ENCODE measurements around the gene FOS.

FOS gene

DNA sequence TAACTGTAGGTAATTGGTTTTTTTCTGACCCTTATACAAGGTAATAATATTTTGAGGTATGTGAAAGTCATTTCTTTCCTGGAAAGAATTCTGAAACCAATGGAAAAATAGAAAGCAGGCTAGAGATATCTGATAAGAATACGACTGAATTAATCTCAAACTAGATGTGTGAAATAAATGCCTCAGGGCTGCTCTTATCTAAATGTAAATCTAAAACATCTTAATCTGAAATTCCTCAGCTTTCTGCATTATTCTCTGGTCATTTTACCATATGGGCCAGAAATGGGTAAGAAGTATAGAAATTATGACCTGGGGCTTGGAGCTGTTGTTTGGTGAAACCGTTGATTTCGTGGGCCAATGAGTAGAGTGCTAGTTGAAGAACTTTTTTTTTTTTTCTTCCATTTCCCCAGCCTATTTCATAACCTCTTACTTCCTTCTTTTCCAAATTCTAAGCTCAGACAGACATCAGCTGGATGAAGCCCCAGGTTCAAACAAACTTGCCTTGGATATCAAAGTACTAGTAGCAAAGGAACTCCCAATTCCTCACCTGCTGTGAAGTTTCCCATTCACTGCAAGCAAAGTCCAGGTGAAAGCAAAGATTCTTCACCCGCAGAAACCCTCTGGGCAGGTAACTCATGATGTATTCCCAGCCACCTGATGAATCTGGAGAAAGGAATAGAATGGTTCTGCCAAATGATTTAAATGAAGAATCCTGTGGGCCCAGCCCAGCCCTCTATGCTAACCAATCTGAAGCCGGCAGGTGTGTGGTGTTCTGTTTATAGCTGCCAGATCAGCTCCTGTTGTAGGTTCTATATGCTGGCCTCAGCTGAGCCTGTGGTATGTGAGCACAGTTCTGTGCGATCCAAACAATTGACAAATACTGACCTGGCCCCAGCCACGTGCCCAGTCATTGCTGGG is 9.7 kb upstream of the FOS start:
- no peaks in the 10 kb centered on the region for H3K9me3 ChIP-seq (ENCODE audit: severe bottlenecking)
- no peak overlapping the region for H3K27ac ChIP-seq
- no peak for DNase-seq
- TF ChIP-seq, protein P1, sequence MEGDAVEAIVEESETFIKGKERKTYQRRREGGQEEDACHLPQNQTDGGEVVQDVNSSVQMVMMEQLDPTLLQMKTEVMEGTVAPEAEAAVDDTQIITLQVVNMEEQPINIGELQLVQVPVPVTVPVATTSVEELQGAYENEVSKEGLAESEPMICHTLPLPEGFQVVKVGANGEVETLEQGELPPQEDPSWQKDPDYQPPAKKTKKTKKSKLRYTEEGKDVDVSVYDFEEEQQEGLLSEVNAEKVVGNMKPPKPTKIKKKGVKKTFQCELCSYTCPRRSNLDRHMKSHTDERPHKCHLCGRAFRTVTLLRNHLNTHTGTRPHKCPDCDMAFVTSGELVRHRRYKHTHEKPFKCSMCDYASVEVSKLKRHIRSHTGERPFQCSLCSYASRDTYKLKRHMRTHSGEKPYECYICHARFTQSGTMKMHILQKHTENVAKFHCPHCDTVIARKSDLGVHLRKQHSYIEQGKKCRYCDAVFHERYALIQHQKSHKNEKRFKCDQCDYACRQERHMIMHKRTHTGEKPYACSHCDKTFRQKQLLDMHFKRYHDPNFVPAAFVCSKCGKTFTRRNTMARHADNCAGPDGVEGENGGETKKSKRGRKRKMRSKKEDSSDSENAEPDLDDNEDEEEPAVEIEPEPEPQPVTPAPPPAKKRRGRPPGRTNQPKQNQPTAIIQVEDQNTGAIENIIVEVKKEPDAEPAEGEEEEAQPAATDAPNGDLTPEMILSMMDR (IDR thresholded peaks at IDR 0.05; ENCODE audit: low read depth, low read length) = no peak
- no peaks in the 10 kb centered on the region for H3K27me3 ChIP-seq (ENCODE audit: insufficient read depth, low read depth, severe bottlenecking)
- H3K36me3 ChIP-seq = no peaks in the 10 kb centered on the region
- no peak overlapping the region for H3K4me3 ChIP-seq (ENCODE audit: low read depth, low read length)

DNA sequence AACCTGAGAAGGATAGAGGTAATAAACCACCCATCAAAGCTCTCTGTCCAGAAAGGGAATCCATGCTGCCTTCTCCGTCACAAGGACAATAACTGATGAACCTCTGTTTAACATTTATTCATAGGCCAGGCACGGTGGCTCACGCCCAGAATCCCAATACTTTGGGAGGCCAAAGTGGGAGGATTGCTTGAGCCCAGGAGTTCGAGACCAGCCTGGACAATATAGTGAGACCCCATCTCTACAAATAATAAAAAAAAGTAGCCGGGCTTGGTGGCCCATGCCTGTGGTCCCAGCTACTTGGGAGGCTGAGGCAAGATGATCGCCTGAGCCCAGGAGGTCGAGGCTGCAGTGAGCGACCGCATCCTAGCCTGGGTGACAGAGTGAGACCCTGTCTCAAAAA is 7.1 kb upstream of the FOS start:
- Histone ChIP-seq H3K36me3 (no peaks in the 10 kb centered on the region), H3K9me3 (ENCODE audit: severe bottlenecking) (no peaks in the 10 kb centered on the region), H3K4me3 (ENCODE audit: low read depth, low read length) (no peak overlapping the region), H3K27ac (no peak overlapping the region), H3K27me3 (ENCODE audit: insufficient read depth, low read depth, severe bottlenecking) (no peaks in the 10 kb centered on the region)
- TF ChIP-seq, protein P1 (IDR thresholded peaks at IDR 0.05; ENCODE audit: low read depth, low read length) = no peak
- no peak for DNase-seq

- no peak overlapping the region for H3K27ac ChIP-seq
- no peak overlapping the region for H3K4me3 ChIP-seq (ENCODE audit: low read depth, low read length)
- TF ChIP-seq, protein P1 (IDR thresholded peaks at IDR 0.05; ENCODE audit: low read depth, low read length) = no peak
- no peak for DNase-seq
- no peaks in the 10 kb centered on the region for H3K27me3 ChIP-seq (ENCODE audit: insufficient read depth, low read depth, severe bottlenecking)
- H3K36me3 ChIP-seq = no peaks in the 10 kb centered on the region
- no peaks in the 10 kb centered on the region for H3K9me3 ChIP-seq (ENCODE audit: severe bottlenecking)
Observed at GRCh38 chr14:75273272-75274049, 5.2 kb upstream of the FOS start.

DNA sequence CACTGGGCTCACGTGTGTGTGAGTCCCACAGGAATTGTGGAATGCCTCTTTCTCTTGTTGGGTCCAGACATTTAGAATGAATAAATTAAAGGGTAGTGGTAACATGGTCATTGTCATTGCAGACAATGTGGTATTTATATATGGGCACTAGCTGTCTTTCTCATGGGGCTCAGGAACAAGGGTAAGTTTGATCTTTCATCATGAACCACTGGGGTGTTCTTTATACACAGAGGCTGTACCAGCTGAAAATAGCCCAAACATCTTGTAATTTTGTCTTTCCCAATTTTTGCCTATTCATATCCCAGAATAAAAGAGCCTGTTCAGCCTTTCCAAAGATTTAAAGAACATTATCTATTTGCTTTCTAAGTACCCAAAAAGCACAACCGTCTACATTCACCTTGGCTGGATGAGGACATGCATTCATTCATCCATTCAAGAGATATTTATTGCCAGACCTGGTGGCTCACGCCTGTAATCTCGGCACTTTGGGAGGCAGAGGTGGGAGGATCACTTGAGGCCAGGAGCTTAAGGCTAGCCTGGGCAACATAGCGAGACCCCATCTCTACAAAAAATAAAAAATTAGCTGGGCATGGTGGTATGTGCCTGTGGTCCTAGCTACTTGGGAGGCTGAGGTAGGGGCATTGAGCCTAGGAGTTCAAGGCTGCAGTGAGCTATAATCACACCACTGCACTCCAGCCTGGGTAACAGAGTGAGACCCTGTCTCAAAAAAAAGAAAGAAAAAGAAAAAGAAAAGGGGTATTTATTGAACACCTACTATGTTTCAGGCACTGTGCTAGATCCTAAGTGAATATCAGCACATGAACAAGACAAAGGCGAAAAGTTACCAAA is 4.4 kb upstream of the FOS start:
- H3K27ac ChIP-seq = no peak overlapping the region
- no peaks in the 10 kb centered on the region for H3K9me3 ChIP-seq (ENCODE audit: severe bottlenecking)
- H3K27me3 ChIP-seq (ENCODE audit: insufficient read depth, low read depth, severe bottlenecking) = no peaks in the 10 kb centered on the region
- no peaks in the 10 kb centered on the region for H3K36me3 ChIP-seq
- TF ChIP-seq, protein P1 (IDR thresholded peaks at IDR 0.05; ENCODE audit: low read depth, low read length) = no peak
- no peak for DNase-seq
- H3K4me3 ChIP-seq (ENCODE audit: low read depth, low read length) = no peak overlapping the region

DNA sequence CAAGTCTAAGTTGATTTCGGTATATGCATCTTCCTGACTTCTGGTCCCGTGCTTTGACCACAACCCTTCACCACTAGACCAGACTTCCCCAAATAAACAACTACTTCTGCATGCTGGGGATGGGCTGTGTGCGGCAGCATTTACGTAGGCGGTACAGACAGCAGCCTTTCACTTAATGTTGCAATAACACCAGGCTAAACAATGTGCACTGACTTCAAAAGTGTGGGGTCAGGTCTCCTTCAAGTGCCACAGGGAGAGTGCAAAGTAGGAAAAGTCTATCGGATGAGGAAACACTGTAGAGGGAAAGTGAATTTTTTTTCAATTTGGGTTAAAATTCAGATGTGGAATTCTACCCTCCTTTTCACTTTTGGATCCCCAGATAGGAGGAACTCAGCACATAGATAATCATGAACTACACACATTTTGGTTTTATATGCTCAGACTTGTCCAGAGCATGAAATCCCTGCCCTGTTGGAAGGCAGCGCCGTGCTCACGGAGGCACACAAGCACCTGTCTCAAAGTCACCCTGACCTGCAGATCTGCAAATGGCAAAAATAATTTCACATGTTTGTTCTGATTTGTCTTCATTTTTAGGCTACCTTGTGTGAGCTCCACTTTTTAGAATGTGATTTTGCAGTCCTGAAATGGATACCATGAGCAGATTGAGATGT is 3.6 kb upstream of the FOS start:
- Histone ChIP-seq H3K27ac (no peak overlapping the region), H3K9me3 (ENCODE audit: severe bottlenecking) (no peaks in the 10 kb centered on the region), H3K4me3 (ENCODE audit: low read depth, low read length) (no peak overlapping the region), H3K27me3 (ENCODE audit: insufficient read depth, low read depth, severe bottlenecking) (no peaks in the 10 kb centered on the region), H3K36me3 (no peaks in the 10 kb centered on the region; the same call in 1 of the 2 replicates)
- DNase-seq = no peak
- TF ChIP-seq, protein P1 (IDR thresholded peaks at IDR 0.05; ENCODE audit: low read depth, low read length) = no peak

Data from WERI-Rb-1 (cell line).